GM23338 (cell line): Measurements from ENCODE around the gene OSBPL5. TPM values are rescaled to one million over a fixed set of nuclear protein-coding genes. Genes with fewer than 3 reads are reported as not detected.
"Not testable (repeated sequence)": the region's sequence is repeated elsewhere in the genome, so short reads cannot be mapped to it uniquely, and the experiment has no call there.

Source experiments
- ATAC-seq: fragments of 200-7000 bp; cut with Tn5 transposase; 3 replicates; pipeline ENCODE4 v1.9.1; 2020
- DNase-seq: peaks from one replicate; pipeline ENCODE4 v3.0.0-alpha.2; 2015; ENCODE audit warnings: low spot score
- H2AFZ ChIP-seq: fragments of 200-600 bp; sonication (generic); 2 replicates; pipeline ENCODE4 v1.8.0; 2016; ENCODE audit warnings: antibody characterized with exemption, mild to moderate bottlenecking, moderate library complexity
- H3F3A ChIP-seq: fragments of 200-600 bp; sonication (generic); replicated peaks from 2 replicates; pipeline ENCODE4 v1.8.0; 2017; ENCODE audit warnings: antibody characterized with exemption, mixed run types, low read depth
- H3K27ac ChIP-seq: fragments of 200-600 bp; sonication (generic); 2 replicates; pipeline ENCODE4 v1.6.1; 2016; ENCODE audit warnings: low read depth
- H3K27me3 ChIP-seq: fragments of 200-600 bp; sonication (generic); 2 replicates; pipeline ENCODE4 v1.8.0; 2016; ENCODE audit warnings: mild to moderate bottlenecking, mixed run types, moderate library complexity; ENCODE audit not compliant: insufficient read depth
- H3K36me3 ChIP-seq: fragments of 200-600 bp; sonication (generic); 2 replicates; pipeline ENCODE4 v1.8.0; 2016; ENCODE audit warnings: mild to moderate bottlenecking; ENCODE audit not compliant: insufficient read depth
- H3K4me1 ChIP-seq: fragments of 200-600 bp; sonication (generic); 2 replicates; pipeline ENCODE4 v1.8.0; 2016; ENCODE audit warnings: mild to moderate bottlenecking, moderate library complexity; ENCODE audit not compliant: insufficient read depth
- H3K4me2 ChIP-seq: fragments of 200-600 bp; sonication (generic); 2 replicates; pipeline ENCODE4 v1.7.1; 2017; ENCODE audit warnings: mixed run types
- H3K4me3 ChIP-seq: fragments of 200-600 bp; sonication (generic); 2 replicates; pipeline ENCODE4 v1.6.1; 2016; ENCODE audit warnings: mixed run types
- H3K79me2 ChIP-seq: fragments of 200-600 bp; sonication (generic); replicated peaks from 2 replicates; pipeline ENCODE4 v1.8.0; 2017; ENCODE audit warnings: mild to moderate bottlenecking; ENCODE audit not compliant: insufficient read depth
- H3K9me2 ChIP-seq: fragments of 200-600 bp; sonication (generic); 2 replicates; pipeline ENCODE4 v1.8.0; 2017; ENCODE audit not compliant: insufficient read depth
- H4K20me1 ChIP-seq: fragments of 200-600 bp; sonication (generic); replicated peaks from 2 replicates; pipeline ENCODE4 v1.8.0; 2017; ENCODE audit warnings: mild to moderate bottlenecking; ENCODE audit not compliant: insufficient read depth
- H3K27ac Mint-ChIP-seq: 2 replicates; pipeline ENCODE4 v1.8.0; 2020; ENCODE audit warnings: inconsistent platforms, mild to moderate bottlenecking, moderate library complexity, mixed read lengths
- H3K27me3 Mint-ChIP-seq: 3 replicates; pipeline ENCODE4 v1.8.0; 2022; ENCODE audit warnings: low read depth, mild to moderate bottlenecking, moderate library complexity, mixed read lengths, inconsistent platforms; ENCODE audit not compliant: insufficient read depth, poor library complexity
- H3K36me3 Mint-ChIP-seq: 3 replicates; pipeline ENCODE4 v1.8.0; 2021; ENCODE audit warnings: low read depth, mild to moderate bottlenecking, inconsistent platforms, moderate library complexity, mixed read lengths
- H3K4me1 Mint-ChIP-seq: 3 replicates; pipeline ENCODE4 v1.8.0; 2020; ENCODE audit warnings: mild to moderate bottlenecking, inconsistent platforms, mixed read lengths
- H3K4me3 Mint-ChIP-seq: 3 replicates; pipeline ENCODE4 v1.8.0; 2021; ENCODE audit warnings: moderate library complexity, mild to moderate bottlenecking, inconsistent platforms, mixed read lengths
- H3K9me3 Mint-ChIP-seq: 3 replicates; pipeline ENCODE4 v1.8.0; 2020; ENCODE audit warnings: moderate library complexity, mild to moderate bottlenecking, inconsistent platforms, mixed read lengths
- CREB1 ChIP-seq: fragments of 250-450 bp; sonication (Bioruptor Pico); IDR thresholded peaks from 2 replicates; pipeline ENCODE4 v1.5.0; 2020; ENCODE audit warnings: low read depth, mild to moderate bottlenecking, moderate library complexity
- CTCF ChIP-seq, 2 experiments: fragments of 200-600 bp in 1 of 2; sonication (generic) in 1 of 2; conservative IDR thresholded peaks; 2 replicates each; pipeline versions ENCODE4 v1.5.1 to v1.6.1; 2016 to 2017; ENCODE audit warnings: antibody characterized with exemption in 2 of 2, low read depth in 2 of 2, mild to moderate bottlenecking in 2 of 2, moderate library complexity in 1 of 2
- EZH2 ChIP-seq: fragments of 200-600 bp; sonication (generic); IDR thresholded peaks from one replicate; pipeline ENCODE4 v1.8.0; 2017; ENCODE audit warnings: antibody characterized with exemption, mild to moderate bottlenecking, low read depth; ENCODE audit not compliant: unreplicated experiment
- EZH2phosphoT487 ChIP-seq: fragments of 200-600 bp; sonication (generic); IDR thresholded peaks from one replicate; pipeline ENCODE4 v1.8.1; 2018; ENCODE audit warnings: antibody characterized with exemption; ENCODE audit not compliant: unreplicated experiment
- JUNB ChIP-seq: IDR thresholded peaks from one replicate; pipeline ENCODE4 v1.6.1; 2016; ENCODE audit warnings: antibody characterized with exemption; ENCODE audit not compliant: unreplicated experiment
- NANOG ChIP-seq: IDR thresholded peaks from 2 replicates; pipeline ENCODE4 v1.6.1; 2016; ENCODE audit warnings: antibody characterized with exemption, borderline replicate concordance
- POLR2AphosphoS5 ChIP-seq: IDR thresholded peaks from 2 replicates; pipeline ENCODE4 v1.6.1; 2016; ENCODE audit warnings: antibody characterized with exemption, low read depth
- ZNF114 ChIP-seq: fragments of 250-450 bp; sonication (Bioruptor Pico); IDR thresholded peaks from 2 replicates; pipeline ENCODE4 v1.5.0; 2020; ENCODE audit warnings: mild to moderate bottlenecking, moderate library complexity
- ZNF331 ChIP-seq: fragments of 250-450 bp; sonication (Bioruptor Pico); IDR thresholded peaks from 2 replicates; pipeline ENCODE4 v1.5.0; 2020; ENCODE audit warnings: low read depth, mild to moderate bottlenecking, moderate library complexity
- polyA plus RNA-seq: library from polyadenylated mRNA; unstranded; fragments of >200 nt; fragmentation: Nextera tagmentation; extraction: Ambion mirVana; gene quantifications from 2 replicates; pipeline ENCODE4 v1.2.1, GENCODE V29; 2016
- total RNA-seq: library from RNA; depleted of rRNA; stranded (reverse); fragments of >200 nt; shearing (Covaris generic); gene quantifications from 2 replicates; pipeline ENCODE4 v1.2.3, GENCODE V29; 2014
- TF ChIP-seq, protein P1 (sequence below): IDR thresholded peaks from one replicate; pipeline ENCODE4 v1.6.1; 2018; ENCODE audit warnings: antibody characterized with exemption; ENCODE audit not compliant: unreplicated experiment
- TF ChIP-seq, protein P2 (sequence below): fragments of 250-450 bp; sonication (Bioruptor Pico); IDR thresholded peaks from 2 replicates; pipeline ENCODE4 v1.5.0; 2020; ENCODE audit warnings: mild to moderate bottlenecking, moderate library complexity

The OSBPL5 gene
- total and polyA plus RNA-seq, 2 experiments from 2014 or later: 2.7 to 12.0 TPM

- Mint-ChIP-seq H3K36me3 (peaks cover 22% of the 10 kb centered on the region), H3K4me1 (peaks cover 19% of the 10 kb centered on the region), H3K9me3 (peaks cover 25% of the 10 kb centered on the region)
- H3K4me1 ChIP-seq, H3K27me3 ChIP-seq, H3K27ac ChIP-seq, H3K9me2 ChIP-seq, H3K27ac Mint-ChIP-seq, H3K79me2 ChIP-seq, H3K27me3 Mint-ChIP-seq, ATAC-seq, H3K4me3 Mint-ChIP-seq, H3K4me2 ChIP-seq, H4K20me1 ChIP-seq, DNase-seq, H3F3A ChIP-seq, H3K4me3 ChIP-seq, H3K36me3 ChIP-seq: not testable (repeated sequence)
- 0 out of 2 replicates have a peak overlapping the region, but pooled peaks have one; percentile 2 for H2AFZ ChIP-seq
Measured at GRCh38 chr11:3063432-3063831, 101.7 kb downstream of the OSBPL5 start.

- H3K36me3 ChIP-seq: no peaks in the 10 kb centered on the region
- 0 out of 2 replicates have a peak, but pooled peaks cover 3% of the 10 kb centered on the region for H3K9me2 ChIP-seq
- H3K4me1 ChIP-seq: peaks cover 21% of the 10 kb centered on the region
- Mint-ChIP-seq H3K4me3 (no peak overlapping the region), H3K36me3 (peaks cover 22% of the 10 kb centered on the region), H3K27me3 (peaks cover 13% of the 10 kb centered on the region), H3K9me3 (peaks cover 21% of the 10 kb centered on the region), H3K27ac (no peak overlapping the region), H3K4me1 (peaks cover 30% of the 10 kb centered on the region)
- no peak overlapping the region for H3K4me2 ChIP-seq
- H3K27me3 ChIP-seq: no peaks in the 10 kb centered on the region
- DNase-seq: no peak
- peaks cover 15% of the 10 kb centered on the region for H3K79me2 ChIP-seq
- no peak overlapping the region for H3K4me3 ChIP-seq
- no peaks in the 10 kb centered on the region; the same call in 1 of the 2 replicates for H3F3A ChIP-seq
- no peak overlapping the region for H3K27ac ChIP-seq
- no peak overlapping the region for H2AFZ ChIP-seq
- peaks cover 9% of the 10 kb centered on the region for H4K20me1 ChIP-seq
- no peak for ATAC-seq
- TF ChIP-seq CREB1 (no peak), ZNF114 (CRISPR knock-in tag) (no peak), JUNB (no peak), ZNF331 (CRISPR knock-in tag) (no peak), CTCF (conservative IDR thresholded peaks at IDR 0.05; ENCODE audit: low read depth in 2 of 2) (no peak), NANOG (no peak), POLR2AphosphoS5 (no peak), EZH2 (no peak), EZH2phosphoT487 (no peak)
- TF ChIP-seq, protein P1, sequence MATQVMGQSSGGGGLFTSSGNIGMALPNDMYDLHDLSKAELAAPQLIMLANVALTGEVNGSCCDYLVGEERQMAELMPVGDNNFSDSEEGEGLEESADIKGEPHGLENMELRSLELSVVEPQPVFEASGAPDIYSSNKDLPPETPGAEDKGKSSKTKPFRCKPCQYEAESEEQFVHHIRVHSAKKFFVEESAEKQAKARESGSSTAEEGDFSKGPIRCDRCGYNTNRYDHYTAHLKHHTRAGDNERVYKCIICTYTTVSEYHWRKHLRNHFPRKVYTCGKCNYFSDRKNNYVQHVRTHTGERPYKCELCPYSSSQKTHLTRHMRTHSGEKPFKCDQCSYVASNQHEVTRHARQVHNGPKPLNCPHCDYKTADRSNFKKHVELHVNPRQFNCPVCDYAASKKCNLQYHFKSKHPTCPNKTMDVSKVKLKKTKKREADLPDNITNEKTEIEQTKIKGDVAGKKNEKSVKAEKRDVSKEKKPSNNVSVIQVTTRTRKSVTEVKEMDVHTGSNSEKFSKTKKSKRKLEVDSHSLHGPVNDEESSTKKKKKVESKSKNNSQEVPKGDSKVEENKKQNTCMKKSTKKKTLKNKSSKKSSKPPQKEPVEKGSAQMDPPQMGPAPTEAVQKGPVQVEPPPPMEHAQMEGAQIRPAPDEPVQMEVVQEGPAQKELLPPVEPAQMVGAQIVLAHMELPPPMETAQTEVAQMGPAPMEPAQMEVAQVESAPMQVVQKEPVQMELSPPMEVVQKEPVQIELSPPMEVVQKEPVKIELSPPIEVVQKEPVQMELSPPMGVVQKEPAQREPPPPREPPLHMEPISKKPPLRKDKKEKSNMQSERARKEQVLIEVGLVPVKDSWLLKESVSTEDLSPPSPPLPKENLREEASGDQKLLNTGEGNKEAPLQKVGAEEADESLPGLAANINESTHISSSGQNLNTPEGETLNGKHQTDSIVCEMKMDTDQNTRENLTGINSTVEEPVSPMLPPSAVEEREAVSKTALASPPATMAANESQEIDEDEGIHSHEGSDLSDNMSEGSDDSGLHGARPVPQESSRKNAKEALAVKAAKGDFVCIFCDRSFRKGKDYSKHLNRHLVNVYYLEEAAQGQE: no peak
- TF ChIP-seq, protein P2, sequence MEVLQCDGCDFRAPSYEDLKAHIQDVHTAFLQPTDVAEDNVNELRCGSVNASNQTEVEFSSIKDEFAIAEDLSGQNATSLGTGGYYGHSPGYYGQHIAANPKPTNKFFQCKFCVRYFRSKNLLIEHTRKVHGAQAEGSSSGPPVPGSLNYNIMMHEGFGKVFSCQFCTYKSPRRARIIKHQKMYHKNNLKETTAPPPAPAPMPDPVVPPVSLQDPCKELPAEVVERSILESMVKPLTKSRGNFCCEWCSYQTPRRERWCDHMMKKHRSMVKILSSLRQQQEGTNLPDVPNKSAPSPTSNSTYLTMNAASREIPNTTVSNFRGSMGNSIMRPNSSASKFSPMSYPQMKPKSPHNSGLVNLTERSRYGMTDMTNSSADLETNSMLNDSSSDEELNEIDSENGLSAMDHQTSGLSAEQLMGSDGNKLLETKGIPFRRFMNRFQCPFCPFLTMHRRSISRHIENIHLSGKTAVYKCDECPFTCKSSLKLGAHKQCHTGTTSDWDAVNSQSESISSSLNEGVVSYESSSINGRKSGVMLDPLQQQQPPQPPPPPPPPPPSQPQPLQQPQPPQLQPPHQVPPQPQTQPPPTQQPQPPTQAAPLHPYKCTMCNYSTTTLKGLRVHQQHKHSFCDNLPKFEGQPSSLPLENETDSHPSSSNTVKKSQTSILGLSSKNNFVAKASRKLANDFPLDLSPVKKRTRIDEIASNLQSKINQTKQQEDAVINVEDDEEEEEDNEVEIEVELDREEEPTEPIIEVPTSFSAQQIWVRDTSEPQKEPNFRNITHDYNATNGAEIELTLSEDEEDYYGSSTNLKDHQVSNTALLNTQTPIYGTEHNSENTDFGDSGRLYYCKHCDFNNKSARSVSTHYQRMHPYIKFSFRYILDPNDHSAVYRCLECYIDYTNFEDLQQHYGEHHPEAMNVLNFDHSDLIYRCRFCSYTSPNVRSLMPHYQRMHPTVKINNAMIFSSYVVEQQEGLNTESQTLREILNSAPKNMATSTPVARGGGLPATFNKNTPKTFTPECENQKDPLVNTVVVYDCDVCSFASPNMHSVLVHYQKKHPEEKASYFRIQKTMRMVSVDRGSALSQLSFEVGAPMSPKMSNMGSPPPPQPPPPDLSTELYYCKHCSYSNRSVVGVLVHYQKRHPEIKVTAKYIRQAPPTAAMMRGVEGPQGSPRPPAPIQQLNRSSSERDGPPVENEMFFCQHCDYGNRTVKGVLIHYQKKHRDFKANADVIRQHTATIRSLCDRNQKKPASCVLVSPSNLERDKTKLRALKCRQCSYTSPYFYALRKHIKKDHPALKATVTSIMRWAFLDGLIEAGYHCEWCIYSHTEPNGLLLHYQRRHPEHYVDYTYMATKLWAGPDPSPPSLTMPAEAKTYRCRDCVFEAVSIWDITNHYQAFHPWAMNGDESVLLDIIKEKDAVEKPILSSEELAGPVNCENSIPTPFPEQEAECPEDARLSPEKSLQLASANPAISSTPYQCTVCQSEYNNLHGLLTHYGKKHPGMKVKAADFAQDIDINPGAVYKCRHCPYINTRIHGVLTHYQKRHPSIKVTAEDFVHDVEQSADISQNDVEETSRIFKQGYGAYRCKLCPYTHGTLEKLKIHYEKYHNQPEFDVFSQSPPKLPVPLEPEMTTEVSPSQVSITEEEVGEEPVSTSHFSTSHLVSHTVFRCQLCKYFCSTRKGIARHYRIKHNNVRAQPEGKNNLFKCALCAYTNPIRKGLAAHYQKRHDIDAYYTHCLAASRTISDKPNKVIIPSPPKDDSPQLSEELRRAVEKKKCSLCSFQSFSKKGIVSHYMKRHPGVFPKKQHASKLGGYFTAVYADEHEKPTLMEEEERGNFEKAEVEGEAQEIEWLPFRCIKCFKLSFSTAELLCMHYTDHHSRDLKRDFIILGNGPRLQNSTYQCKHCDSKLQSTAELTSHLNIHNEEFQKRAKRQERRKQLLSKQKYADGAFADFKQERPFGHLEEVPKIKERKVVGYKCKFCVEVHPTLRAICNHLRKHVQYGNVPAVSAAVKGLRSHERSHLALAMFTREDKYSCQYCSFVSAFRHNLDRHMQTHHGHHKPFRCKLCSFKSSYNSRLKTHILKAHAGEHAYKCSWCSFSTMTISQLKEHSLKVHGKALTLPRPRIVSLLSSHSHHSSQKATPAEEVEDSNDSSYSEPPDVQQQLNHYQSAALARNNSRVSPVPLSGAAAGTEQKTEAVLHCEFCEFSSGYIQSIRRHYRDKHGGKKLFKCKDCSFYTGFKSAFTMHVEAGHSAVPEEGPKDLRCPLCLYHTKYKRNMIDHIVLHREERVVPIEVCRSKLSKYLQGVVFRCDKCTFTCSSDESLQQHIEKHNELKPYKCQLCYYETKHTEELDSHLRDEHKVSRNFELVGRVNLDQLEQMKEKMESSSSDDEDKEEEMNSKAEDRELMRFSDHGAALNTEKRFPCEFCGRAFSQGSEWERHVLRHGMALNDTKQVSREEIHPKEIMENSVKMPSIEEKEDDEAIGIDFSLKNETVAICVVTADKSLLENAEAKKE: no peak
Measured at GRCh38 chr11:3060436-3061025, 104.6 kb downstream of the OSBPL5 start.
